ENCODE data around the gene MAPK8IP2. TPM values are rescaled to one million over a fixed set of nuclear protein-coding genes. Genes with fewer than 3 reads are reported as not detected.

MAPK8IP2 gene
- 0.15 TPM in 1 of 2 replicates, not detected in the other for total RNA-seq

DNA sequence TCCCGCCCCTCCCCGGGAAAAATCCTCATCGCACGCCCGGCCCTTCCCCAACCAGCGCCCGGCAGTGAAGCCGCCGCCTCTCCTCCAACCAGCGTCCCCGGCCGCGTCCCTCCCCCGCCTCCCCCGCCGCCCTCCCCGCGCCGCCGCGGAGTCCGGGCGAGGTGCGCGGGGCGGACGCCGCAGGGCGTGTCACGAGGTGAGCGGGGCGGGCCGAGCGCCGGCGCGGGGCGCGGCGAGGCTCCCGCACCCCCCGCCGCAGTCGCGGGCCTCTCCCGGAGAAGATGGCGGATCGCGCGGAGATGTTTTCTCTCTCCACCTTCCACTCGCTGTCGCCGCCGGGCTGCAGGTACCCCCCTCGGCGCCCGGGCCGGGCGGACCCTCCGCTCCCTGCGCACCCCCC, at the start of gene MAPK8IP2:
TSS of gene MAPK8IP2 (plus strand) at position 256 of the 400 bp plus-strand sequence. CDS start at position 282, 26 bp downstream.

GRCh38 chr22:50562523-50563412, 37.8 kb upstream of the MAPK8IP2 start, which contains the start of gene SYCE3:
Gene SYCE3 (minus strand): TSS chr22:50562919. CDS start chr22:50556405, 6,514 bp downstream.

GRCh38 chr22:50577987-50578775, 22.4 kb upstream of the MAPK8IP2 start, which contains the start of gene CPT1B:
Gene CPT1B (minus strand): TSS chr22:50578427. CDS start chr22:50577915, 512 bp downstream.

DNA sequence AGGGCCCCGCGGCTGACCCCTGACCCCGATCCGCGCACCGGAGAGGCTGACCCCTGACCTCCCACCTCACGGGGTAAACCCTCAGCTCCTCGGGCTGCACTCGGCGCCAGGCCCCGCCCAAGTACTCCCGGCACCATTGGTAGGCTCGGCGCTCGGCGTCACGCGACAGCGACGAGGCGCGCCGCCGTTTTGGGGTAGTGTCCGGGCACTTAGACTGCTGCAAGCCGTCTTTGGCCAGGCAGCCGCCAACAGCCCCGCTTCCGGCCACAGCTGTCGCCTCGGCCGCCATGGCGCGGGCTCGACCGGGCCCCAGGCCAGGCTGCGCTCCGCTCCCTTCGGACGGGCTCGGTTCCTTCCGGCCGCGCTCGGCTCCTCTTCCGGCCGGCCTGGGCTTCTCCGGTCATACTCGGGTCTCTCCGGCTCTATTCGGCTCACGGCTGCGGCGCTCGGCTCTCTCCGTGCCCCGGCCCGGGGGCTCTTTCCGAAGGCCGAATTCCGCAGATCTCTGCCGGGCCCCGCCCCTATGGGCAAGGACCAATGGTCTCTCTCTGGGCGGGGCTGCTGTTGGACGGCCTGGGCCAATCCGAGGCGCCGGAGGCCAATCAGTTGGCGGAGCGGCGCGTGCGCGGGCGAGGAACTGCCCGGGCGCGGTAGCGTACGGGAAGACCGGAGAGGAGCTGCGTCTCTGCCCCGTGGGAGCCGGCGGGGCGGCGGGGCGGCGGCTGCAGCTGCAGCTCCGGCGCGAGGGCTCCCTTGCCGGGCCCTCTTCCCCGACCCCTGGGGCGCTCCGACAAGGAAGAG, 17.9 kb upstream of the MAPK8IP2 start, which contains the start of gene CHKB:
TSS of gene CHKB (minus strand) at position 357 of the 801 bp plus-strand sequence. CDS start at position 289, 68 bp downstream.

GRCh38 chr22:50627642-50628542, 27.3 kb downstream of the MAPK8IP2 start, which contains the start of gene ARSA:
Gene ARSA (minus strand): TSS chr22:50628152. CDS start chr22:50627779, 373 bp downstream.

Other genes starting within 250 kb of the MAPK8IP2 start
- gene SBF1, start 125.8 kb upstream of the MAPK8IP2 start, total RNA-seq: 40.4 and 40.6 TPM in 2 replicates
- 0.46 and 0.97 TPM in 2 replicates for gene ADM2, start 119.2 kb upstream of the MAPK8IP2 start, total RNA-seq
- gene MIOX, start 113.9 kb upstream of the MAPK8IP2 start, total RNA-seq: not detected in 2 replicates
- 21.8 and 22.2 TPM in 2 replicates for gene LMF2, start 93.1 kb upstream of the MAPK8IP2 start, total RNA-seq
- gene NCAPH2, start 92.6 kb upstream of the MAPK8IP2 start, total RNA-seq: 27.6 and 43.0 TPM in 2 replicates
- 2.9 and 4.9 TPM in 2 replicates for gene SCO2, start 75.2 kb upstream of the MAPK8IP2 start, total RNA-seq
- gene TYMP, start 70.8 kb upstream of the MAPK8IP2 start, total RNA-seq: 8.1 and 25.5 TPM in 2 replicates
- under 0.01 and 0.30 TPM in 2 replicates for gene KLHDC7B, start 54.9 kb upstream of the MAPK8IP2 start, total RNA-seq
- not detected in 2 replicates for gene SYCE3, start 37.9 kb upstream of the MAPK8IP2 start, total RNA-seq
- gene CPT1B, start 22.4 kb upstream of the MAPK8IP2 start, total RNA-seq: 0.65 and 2.6 TPM in 2 replicates
- gene CHKB, start 17.9 kb upstream of the MAPK8IP2 start, total RNA-seq: 27.1 and 32.8 TPM in 2 replicates
- gene ARSA, start 27.4 kb downstream of the MAPK8IP2 start, total RNA-seq: 10.2 and 10.7 TPM in 2 replicates
- 11.4 and 11.7 TPM in 2 replicates for gene SHANK3, start 72.0 kb downstream of the MAPK8IP2 start, total RNA-seq
- not detected in 2 replicates for gene ACR, start 137.4 kb downstream of the MAPK8IP2 start, total RNA-seq
- gene RABL2B, start 182.8 kb downstream of the MAPK8IP2 start, total RNA-seq: 2.6 and 4.1 TPM in 2 replicates